A549 treated with Hydrocortisone at 1 μM for 4 hours (cell line): ENCODE measurements around the gene TSEN54. TPM values are rescaled to one million over a fixed set of nuclear protein-coding genes. Genes with fewer than 3 reads are reported as not detected.

ENCODE experiments used
- total RNA-seq: library from RNA; stranded (reverse); fragments of 200-300 nt; extraction: Qiagen RNA extraction; gene quantifications from 5 replicates; pipeline ENCODE4 v1.2.3, GENCODE V29; 2022

Gene TSEN54
- total RNA-seq: 29.6 to 42.0 TPM (median 40.4 TPM) in 5 replicates

DNA sequence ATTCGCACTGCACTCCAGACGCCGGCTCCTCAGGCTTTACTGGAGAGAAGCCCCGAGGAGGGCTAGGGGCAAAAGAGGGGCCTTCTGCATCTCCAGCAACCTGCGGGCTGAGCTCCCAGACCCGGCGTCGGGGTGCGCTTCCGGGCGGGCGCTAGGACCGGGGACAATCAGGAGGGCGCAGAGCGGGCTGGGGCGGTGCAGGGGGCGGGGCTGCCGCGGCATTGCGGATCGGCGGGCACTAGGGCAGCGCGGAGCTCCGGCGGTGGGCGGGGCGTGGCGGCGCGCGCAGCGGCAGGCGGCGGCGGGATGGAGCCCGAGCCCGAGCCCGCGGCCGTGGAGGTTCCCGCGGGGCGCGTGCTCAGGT, at the start of gene TSEN54:
Gene TSEN54 (plus strand): TSS at position 274 of the 364 bp plus-strand sequence. CDS start 33 bp downstream, at position 307.

GRCh38 chr17:75515496-75516254, 653 bp upstream of the TSEN54 start, which contains the start of gene CASKIN2:
CASKIN2 (minus strand) TSS chr17:75515537; CDS start chr17:75513804, 1,733 bp downstream.

DNA sequence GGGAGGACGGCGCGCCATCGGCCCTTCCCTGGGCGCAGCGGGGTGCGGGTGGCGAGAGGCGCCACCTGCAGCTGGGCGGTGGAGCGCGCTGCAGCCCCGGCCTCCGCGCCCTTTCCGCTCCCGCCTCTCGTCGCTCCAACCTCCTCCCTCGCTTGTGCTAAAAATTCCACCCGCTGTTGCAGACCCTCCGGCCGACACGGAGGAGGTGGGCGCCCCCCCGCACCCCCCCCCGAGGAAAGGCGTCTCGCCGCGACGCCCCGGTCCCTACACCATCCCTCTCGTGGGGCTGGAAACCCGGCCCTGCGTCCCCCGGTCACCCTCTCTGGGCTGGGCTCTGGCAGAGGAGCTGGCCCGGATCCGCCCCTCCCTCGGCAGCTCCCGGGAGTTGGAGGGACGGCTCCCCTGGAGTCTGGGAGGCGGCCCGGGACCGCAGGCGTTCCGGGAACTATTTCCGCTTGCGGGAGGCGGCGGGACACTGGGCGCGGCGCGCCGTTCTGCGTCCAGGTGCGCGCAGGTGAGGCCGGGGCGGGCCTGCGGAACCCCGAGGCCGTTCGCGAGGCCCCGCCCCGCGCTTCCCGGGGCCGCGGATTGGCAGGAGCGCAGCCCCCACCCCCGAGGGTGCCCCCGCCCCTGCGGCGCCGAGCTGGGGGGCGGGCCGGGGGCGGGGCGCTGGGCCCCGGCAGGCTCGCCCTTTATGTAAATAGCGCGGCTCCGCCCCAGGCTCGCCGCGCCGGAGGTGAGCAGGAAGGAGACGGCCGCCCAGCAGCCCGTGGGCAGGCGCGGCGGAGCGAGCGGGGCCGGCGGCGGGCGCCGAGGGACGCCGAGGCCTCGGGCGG, 8.9 kb downstream of the TSEN54 start, which contains the start of gene LLGL2:
Gene LLGL2 (plus strand): TSS at position 728 of the 836 bp plus-strand sequence. CDS start 17,730 bp downstream, outside the sequence.

Other genes starting within 250 kb of the TSEN54 start
- gene MIF4GD, start 245.3 kb upstream of the TSEN54 start, total RNA-seq: 33.7 to 38.5 TPM (median 37.6 TPM) in 5 replicates
- 17.3 to 18.6 TPM (median 17.9 TPM) in 5 replicates for gene SLC25A19, start 227.1 kb upstream of the TSEN54 start, total RNA-seq
- gene GRB2, start 110.8 kb upstream of the TSEN54 start, total RNA-seq: 89.5 to 97.6 TPM (median 93.5 TPM) in 5 replicates
- 36.6 to 51.1 TPM (median 43.7 TPM) in 5 replicates for gene TMEM94, start 59.9 kb upstream of the TSEN54 start, total RNA-seq
- gene CASKIN2, start 991 bp upstream of the TSEN54 start, total RNA-seq: 9.0 to 13.3 TPM (median 10.1 TPM) in 5 replicates
- gene LLGL2, start 9.2 kb downstream of the TSEN54 start, total RNA-seq: 20.2 to 35.0 TPM (median 30.2 TPM) in 5 replicates
- 34.1 to 57.1 TPM (median 45.1 TPM) in 5 replicates for gene MYO15B, start 71.3 kb downstream of the TSEN54 start, total RNA-seq
- 0.59 to 1.1 TPM (median 0.89 TPM) in 5 replicates for gene SMIM5, start 116.9 kb downstream of the TSEN54 start, total RNA-seq
- gene RECQL5, start 150.6 kb downstream of the TSEN54 start, total RNA-seq: 27.0 to 29.2 TPM (median 28.4 TPM) in 5 replicates
- gene SAP30BP, start 150.8 kb downstream of the TSEN54 start, total RNA-seq: 116 to 146 TPM (median 124 TPM) in 5 replicates
- 88.7 to 126 TPM (median 108 TPM) in 5 replicates for gene ITGB4, start 204.9 kb downstream of the TSEN54 start, total RNA-seq
- gene GALK1, start 248.7 kb downstream of the TSEN54 start, total RNA-seq: 56.1 to 85.9 TPM (median 74.7 TPM) in 5 replicates